Endothelial cell (in vitro differentiated cells): Measurements from ENCODE around the gene CORO6. TPM values are rescaled to one million over a fixed set of nuclear protein-coding genes. Genes with fewer than 3 reads are reported as not detected.

ENCODE experiments used
- DNase-seq: peaks from one replicate; pipeline ENCODE4 v3.0.0; 2021; ENCODE audit warnings: low spot score
- H3K27ac Mint-ChIP-seq: one replicate; pipeline ENCODE4 v1.8.0; 2021; ENCODE audit warnings: mixed read lengths, inconsistent platforms; ENCODE audit not compliant: unreplicated experiment
- H3K27me3 Mint-ChIP-seq: one replicate; pipeline ENCODE4 v1.8.0; 2021; ENCODE audit warnings: mild to moderate bottlenecking, moderate library complexity, mixed read lengths, inconsistent platforms; ENCODE audit not compliant: unreplicated experiment
- H3K36me3 Mint-ChIP-seq: one replicate; pipeline ENCODE4 v1.8.0; 2021; ENCODE audit warnings: mild to moderate bottlenecking, low read depth, mixed read lengths, inconsistent platforms; ENCODE audit not compliant: unreplicated experiment
- H3K4me1 Mint-ChIP-seq: one replicate; pipeline ENCODE4 v1.8.0; 2021; ENCODE audit warnings: mild to moderate bottlenecking, mixed read lengths, inconsistent platforms; ENCODE audit not compliant: unreplicated experiment
- H3K4me3 Mint-ChIP-seq: one replicate; pipeline ENCODE4 v1.8.0; 2021; ENCODE audit warnings: mild to moderate bottlenecking, mixed read lengths, inconsistent platforms; ENCODE audit not compliant: unreplicated experiment
- H3K9me3 Mint-ChIP-seq: one replicate; pipeline ENCODE4 v1.8.0; 2021; ENCODE audit warnings: mixed read lengths, inconsistent platforms; ENCODE audit not compliant: unreplicated experiment
- CTCF ChIP-seq: fragments of 200-600 bp; sonication (generic); IDR thresholded peaks from one replicate; pipeline ENCODE4 v1.5.0; 2021; ENCODE audit warnings: antibody characterized with exemption; ENCODE audit not compliant: unreplicated experiment
- total RNA-seq: library from RNA; stranded (reverse); fragmentation: NEBNext Ultra II Directional; extraction: Animal tissue kit (Norgen Biotek cat#: 25700); gene quantifications from one replicate; pipeline ENCODE4 v1.2.1, GENCODE V29; 2021; ENCODE audit not compliant: unreplicated experiment

Gene CORO6
- total RNA-seq, 1 donor from 2014 or later = 13.0 TPM

- Mint-ChIP-seq H3K27ac (no peak overlapping the region), H3K9me3 (no peaks in the 10 kb centered on the region), H3K27me3 (peaks cover 12% of the 10 kb centered on the region), H3K36me3 (peaks cover 6% of the 10 kb centered on the region), H3K4me1 (peaks cover 3% of the 10 kb centered on the region), H3K4me3 (no peak overlapping the region)
- DNase-seq = no peak
- TF ChIP-seq CTCF = no peak
Measured at GRCh38 chr17:29608986-29609385, 13.7 kb downstream of the CORO6 start.

GRCh38 chr17:29607557-29608195 is 15.0 kb downstream of the CORO6 start:
- Mint-ChIP-seq H3K27ac (no peak overlapping the region), H3K4me1 (no peaks in the 10 kb centered on the region), H3K27me3 (peaks cover 10% of the 10 kb centered on the region), H3K36me3 (peaks cover 6% of the 10 kb centered on the region), H3K4me3 (no peak overlapping the region), H3K9me3 (no peaks in the 10 kb centered on the region)
- TF ChIP-seq CTCF = no peak
- DNase-seq = no peak

- Mint-ChIP-seq H3K4me3 (no peak overlapping the region), H3K9me3 (no peaks in the 10 kb centered on the region), H3K27me3 (peaks cover 5% of the 10 kb centered on the region), H3K36me3 (peaks cover 4% of the 10 kb centered on the region), H3K4me1 (peaks cover 4% of the 10 kb centered on the region), H3K27ac (no peak overlapping the region)
- no peak for TF ChIP-seq CTCF
- DNase-seq = no peak
Measured at GRCh38 chr17:29603109-29603674, 19.5 kb downstream of the CORO6 start.

DNA sequence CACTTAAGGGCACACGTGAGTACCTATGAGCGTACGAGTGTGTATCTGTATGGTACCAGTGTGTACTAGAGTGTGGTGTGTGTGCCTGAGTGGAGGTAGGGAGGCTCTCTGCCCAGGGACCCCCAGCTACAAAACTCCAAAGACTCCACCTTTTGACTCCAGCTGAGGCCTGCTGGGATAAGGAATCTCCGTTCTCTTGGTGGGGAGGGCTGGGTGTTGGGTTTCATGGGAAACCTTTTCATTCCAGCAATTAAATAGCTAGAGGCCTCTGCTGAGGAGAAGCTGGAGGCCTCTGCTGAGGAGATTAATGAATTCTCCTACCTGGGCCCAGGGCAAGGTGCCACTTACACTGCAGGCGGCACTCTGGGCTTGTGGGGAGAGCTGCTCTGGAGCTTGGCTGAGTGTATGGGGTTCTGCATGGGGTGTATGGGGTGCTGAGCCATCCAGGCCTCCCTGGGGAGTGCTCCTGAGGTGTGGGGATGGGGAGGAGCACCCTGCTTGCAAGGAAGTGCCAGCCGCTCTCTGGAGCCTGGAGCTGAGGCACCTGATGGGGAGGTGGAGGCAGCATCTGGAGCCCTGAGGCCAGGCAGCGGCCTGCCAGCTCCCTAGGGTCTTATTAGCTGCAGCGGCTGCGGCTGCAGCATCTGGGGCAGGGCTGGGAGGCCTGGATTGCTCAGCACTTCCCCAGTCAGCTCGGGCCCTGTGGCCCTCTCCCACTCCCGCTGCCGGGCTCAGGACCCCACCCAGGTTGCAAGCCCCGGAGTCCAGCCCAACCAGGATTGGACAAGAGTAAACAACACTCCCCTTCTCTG is 25.1 kb downstream of the CORO6 start:
- no peak for DNase-seq
- Mint-ChIP-seq H3K36me3 (peaks cover 4% of the 10 kb centered on the region), H3K4me1 (peaks cover 4% of the 10 kb centered on the region), H3K4me3 (no peak overlapping the region), H3K9me3 (no peaks in the 10 kb centered on the region), H3K27ac (no peak overlapping the region), H3K27me3 (peaks cover 12% of the 10 kb centered on the region)
- no peak for TF ChIP-seq CTCF

DNA sequence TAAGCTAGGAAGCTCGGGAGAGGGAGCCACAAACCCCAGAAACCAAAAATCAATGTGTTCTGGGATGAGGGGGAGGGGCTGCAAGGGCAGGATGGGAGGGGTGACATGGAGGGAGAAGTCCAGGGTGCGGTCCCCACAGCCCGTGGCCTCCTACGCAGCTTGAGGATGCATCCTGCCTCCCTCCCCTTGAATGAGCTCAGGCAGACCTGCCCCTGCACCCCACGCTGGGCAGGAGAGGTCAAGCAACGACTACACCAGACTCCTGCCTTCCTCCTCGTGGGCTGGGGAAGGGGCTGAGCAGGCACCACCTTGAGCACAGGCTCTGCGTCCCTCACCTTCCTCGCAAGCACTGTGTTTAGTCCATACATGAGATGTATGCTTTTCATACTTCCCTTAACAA is 25.9 kb downstream of the CORO6 start:
- H3K4me1 Mint-ChIP-seq = peaks cover 9% of the 10 kb centered on the region
- DNase-seq = no peak
- H3K36me3 Mint-ChIP-seq = peaks cover 4% of the 10 kb centered on the region
- H3K27ac Mint-ChIP-seq = no peak overlapping the region
- H3K4me3 Mint-ChIP-seq = no peak overlapping the region
- no peaks in the 10 kb centered on the region for H3K9me3 Mint-ChIP-seq
- TF ChIP-seq CTCF = no peak
- H3K27me3 Mint-ChIP-seq = peaks cover 19% of the 10 kb centered on the region
